ENCODE results near the gene NDUFS4. TPM values are rescaled to one million over a fixed set of nuclear protein-coding genes. Genes with fewer than 3 reads are reported as not detected.
"Not testable (repeated sequence)": the region's sequence is repeated elsewhere in the genome, so short reads cannot be mapped to it uniquely, and the experiment has no call there.

NDUFS4 gene
- total RNA-seq, 1 experiment from 2014 or later: 84.1 TPM

GRCh38 chr5:53520813-53521212 lies 39.6 kb upstream of the NDUFS4 start:
- ChIA-PET POLR2A (ENCODE audit: unreplicated experiment) (no interaction called here), CTCF (no interaction called here)

GRCh38 chr5:53537711-53538110 lies 22.7 kb upstream of the NDUFS4 start:
- H3K27ac ChIP-seq: no peak overlapping the region
- TF ChIP-seq CTCF (conservative IDR thresholded peaks at IDR 0.05) (no peak), EZH2 (IDR thresholded peaks at IDR 0.05; ENCODE audit: low read depth) (no peak)
- DNase-seq: no peak
- H3K4me1 ChIP-seq (replicated peaks; ENCODE audit: insufficient read depth): no peaks in the 10 kb centered on the region
- no peak overlapping the region for H2AFZ ChIP-seq
- H4K20me1 ChIP-seq (ENCODE audit: insufficient read depth): no peaks in the 10 kb centered on the region
- no peaks in the 10 kb centered on the region for H3F3A ChIP-seq (ENCODE audit: insufficient read depth, low read depth)
- CTCF ChIA-PET: no interaction called here
- no peaks in the 10 kb centered on the region for H3K79me2 ChIP-seq (ENCODE audit: low read depth)
- H3K4me3 ChIP-seq: no peak overlapping the region
- H3K9me2 ChIP-seq (ENCODE audit: insufficient read depth): no peaks in the 10 kb centered on the region
- H3K27me3 ChIP-seq (ENCODE audit: insufficient read depth, low read depth): no peaks in the 10 kb centered on the region
- H3K9me3 ChIP-seq (ENCODE audit: insufficient read depth, low read depth): no peaks in the 10 kb centered on the region
- no peaks in the 10 kb centered on the region for H3K36me3 ChIP-seq (ENCODE audit: low read depth)
- BruUV-seq (replicated peaks): no TSS peak
- intact Hi-C loops (cut with micrococcal nuclease; ENCODE audit: unreplicated experiment): no loop called here
- no peak overlapping the region for H3K4me2 ChIP-seq
- POLR2A ChIA-PET (ENCODE audit: unreplicated experiment): no interaction called here

More at GRCh38 chr5:53520813-53521212, 39.6 kb upstream of the NDUFS4 start:
- Histone ChIP-seq H3K9me2 (ENCODE audit: insufficient read depth) (no peaks in the 10 kb centered on the region), H3K4me3 (no peak overlapping the region), H3K27me3 (ENCODE audit: insufficient read depth, low read depth) (no peaks in the 10 kb centered on the region), H3K27ac (no peak overlapping the region), H3K79me2 (ENCODE audit: low read depth) (no peaks in the 10 kb centered on the region), H3K36me3 (ENCODE audit: low read depth) (no peaks in the 10 kb centered on the region), H3K9me3 (ENCODE audit: insufficient read depth, low read depth) (no peaks in the 10 kb centered on the region), H3F3A (ENCODE audit: insufficient read depth, low read depth) (no peaks in the 10 kb centered on the region; the same call in 1 of the 2 replicates), H3K4me2 (no peak overlapping the region), H4K20me1 (ENCODE audit: insufficient read depth) (no peaks in the 10 kb centered on the region), H3K4me1 (replicated peaks; ENCODE audit: insufficient read depth) (no peaks in the 10 kb centered on the region), H2AFZ (no peak overlapping the region)
- intact Hi-C loops (cut with micrococcal nuclease; ENCODE audit: unreplicated experiment): no loop called here
- DNase-seq: no peak
- BruUV-seq (replicated peaks): no TSS peak
- TF ChIP-seq CTCF (conservative IDR thresholded peaks at IDR 0.05) (no peak), EZH2 (IDR thresholded peaks at IDR 0.05; ENCODE audit: low read depth) (no peak)

- H3K36me3 ChIP-seq (ENCODE audit: low read depth); H3K27me3 ChIP-seq (ENCODE audit: insufficient read depth, low read depth); BruUV-seq (replicated peaks); H3K79me2 ChIP-seq (ENCODE audit: low read depth); H3K4me3 ChIP-seq; intact Hi-C loops (cut with micrococcal nuclease; ENCODE audit: unreplicated experiment); H3K4me1 ChIP-seq (replicated peaks; ENCODE audit: insufficient read depth); H2AFZ ChIP-seq; POLR2A ChIA-PET (ENCODE audit: unreplicated experiment); H3K9me2 ChIP-seq (ENCODE audit: insufficient read depth); H3K9me3 ChIP-seq (ENCODE audit: insufficient read depth, low read depth); H3K27ac ChIP-seq; DNase-seq; H4K20me1 ChIP-seq (ENCODE audit: insufficient read depth); CTCF ChIA-PET; H3F3A ChIP-seq (ENCODE audit: insufficient read depth, low read depth); H3K4me2 ChIP-seq: not testable (repeated sequence)
Observed at GRCh38 chr5:53540739-53541138, 19.7 kb upstream of the NDUFS4 start.

- DNase-seq: no peak
- Histone ChIP-seq H3K36me3 (ENCODE audit: low read depth) (no peaks in the 10 kb centered on the region), H3K27ac (no peak overlapping the region), H3K4me1 (replicated peaks; ENCODE audit: insufficient read depth) (no peaks in the 10 kb centered on the region), H3K79me2 (ENCODE audit: low read depth) (no peaks in the 10 kb centered on the region), H4K20me1 (ENCODE audit: insufficient read depth) (no peaks in the 10 kb centered on the region), H3F3A (ENCODE audit: insufficient read depth, low read depth) (no peaks in the 10 kb centered on the region), H3K4me3 (no peak overlapping the region), H3K4me2 (no peak overlapping the region), H3K9me3 (ENCODE audit: insufficient read depth, low read depth) (no peaks in the 10 kb centered on the region), H3K9me2 (ENCODE audit: insufficient read depth) (no peaks in the 10 kb centered on the region), H3K27me3 (ENCODE audit: insufficient read depth, low read depth) (no peaks in the 10 kb centered on the region), H2AFZ (no peak overlapping the region)
- TF ChIP-seq CTCF (conservative IDR thresholded peaks at IDR 0.05) (no peak), EZH2 (IDR thresholded peaks at IDR 0.05; ENCODE audit: low read depth) (no peak)
- BruUV-seq (replicated peaks): no TSS peak
- ChIA-PET CTCF (no interaction called here), POLR2A (ENCODE audit: unreplicated experiment) (no interaction called here)
- intact Hi-C loops (cut with micrococcal nuclease; ENCODE audit: unreplicated experiment): no loop called here
Observed at GRCh38 chr5:53541859-53542258, 18.6 kb upstream of the NDUFS4 start.

Measured in PC-9 (cell line).